GM23338 (cell line): Measurements from ENCODE around the gene CALHM5. TPM values are rescaled to one million over a fixed set of nuclear protein-coding genes. Genes with fewer than 3 reads are reported as not detected.

ENCODE experiments used
- ATAC-seq: fragments of 200-7000 bp; cut with Tn5 transposase; 3 replicates; pipeline ENCODE4 v1.9.1; 2020
- DNase-seq: peaks from one replicate; pipeline ENCODE4 v3.0.0-alpha.2; 2015; ENCODE audit warnings: low spot score
- H2AFZ ChIP-seq: fragments of 200-600 bp; sonication (generic); 2 replicates; pipeline ENCODE4 v1.8.0; 2016; ENCODE audit warnings: antibody characterized with exemption, mild to moderate bottlenecking, moderate library complexity
- H3F3A ChIP-seq: fragments of 200-600 bp; sonication (generic); replicated peaks from 2 replicates; pipeline ENCODE4 v1.8.0; 2017; ENCODE audit warnings: antibody characterized with exemption, mixed run types, low read depth
- H3K27ac ChIP-seq: fragments of 200-600 bp; sonication (generic); 2 replicates; pipeline ENCODE4 v1.6.1; 2016; ENCODE audit warnings: low read depth
- H3K27me3 ChIP-seq: fragments of 200-600 bp; sonication (generic); 2 replicates; pipeline ENCODE4 v1.8.0; 2016; ENCODE audit warnings: mild to moderate bottlenecking, mixed run types, moderate library complexity; ENCODE audit not compliant: insufficient read depth
- H3K36me3 ChIP-seq: fragments of 200-600 bp; sonication (generic); 2 replicates; pipeline ENCODE4 v1.8.0; 2016; ENCODE audit warnings: mild to moderate bottlenecking; ENCODE audit not compliant: insufficient read depth
- H3K4me1 ChIP-seq: fragments of 200-600 bp; sonication (generic); 2 replicates; pipeline ENCODE4 v1.8.0; 2016; ENCODE audit warnings: mild to moderate bottlenecking, moderate library complexity; ENCODE audit not compliant: insufficient read depth
- H3K4me2 ChIP-seq: fragments of 200-600 bp; sonication (generic); 2 replicates; pipeline ENCODE4 v1.7.1; 2017; ENCODE audit warnings: mixed run types
- H3K4me3 ChIP-seq: fragments of 200-600 bp; sonication (generic); 2 replicates; pipeline ENCODE4 v1.6.1; 2016; ENCODE audit warnings: mixed run types
- H3K79me2 ChIP-seq: fragments of 200-600 bp; sonication (generic); replicated peaks from 2 replicates; pipeline ENCODE4 v1.8.0; 2017; ENCODE audit warnings: mild to moderate bottlenecking; ENCODE audit not compliant: insufficient read depth
- H3K9me2 ChIP-seq: fragments of 200-600 bp; sonication (generic); 2 replicates; pipeline ENCODE4 v1.8.0; 2017; ENCODE audit not compliant: insufficient read depth
- H4K20me1 ChIP-seq: fragments of 200-600 bp; sonication (generic); replicated peaks from 2 replicates; pipeline ENCODE4 v1.8.0; 2017; ENCODE audit warnings: mild to moderate bottlenecking; ENCODE audit not compliant: insufficient read depth
- H3K27ac Mint-ChIP-seq: 2 replicates; pipeline ENCODE4 v1.8.0; 2020; ENCODE audit warnings: inconsistent platforms, mild to moderate bottlenecking, moderate library complexity, mixed read lengths
- H3K27me3 Mint-ChIP-seq: 3 replicates; pipeline ENCODE4 v1.8.0; 2022; ENCODE audit warnings: low read depth, mild to moderate bottlenecking, moderate library complexity, mixed read lengths, inconsistent platforms; ENCODE audit not compliant: insufficient read depth, poor library complexity
- H3K36me3 Mint-ChIP-seq: 3 replicates; pipeline ENCODE4 v1.8.0; 2021; ENCODE audit warnings: low read depth, mild to moderate bottlenecking, inconsistent platforms, moderate library complexity, mixed read lengths
- H3K4me1 Mint-ChIP-seq: 3 replicates; pipeline ENCODE4 v1.8.0; 2020; ENCODE audit warnings: mild to moderate bottlenecking, inconsistent platforms, mixed read lengths
- H3K4me3 Mint-ChIP-seq: 3 replicates; pipeline ENCODE4 v1.8.0; 2021; ENCODE audit warnings: moderate library complexity, mild to moderate bottlenecking, inconsistent platforms, mixed read lengths
- H3K9me3 Mint-ChIP-seq: 3 replicates; pipeline ENCODE4 v1.8.0; 2020; ENCODE audit warnings: moderate library complexity, mild to moderate bottlenecking, inconsistent platforms, mixed read lengths
- CREB1 ChIP-seq: fragments of 250-450 bp; sonication (Bioruptor Pico); IDR thresholded peaks from 2 replicates; pipeline ENCODE4 v1.5.0; 2020; ENCODE audit warnings: low read depth, mild to moderate bottlenecking, moderate library complexity
- ETS1 ChIP-seq: IDR thresholded peaks from 2 replicates; pipeline ENCODE4 v1.6.1; 2016; ENCODE audit warnings: antibody characterized with exemption
- NANOG ChIP-seq: IDR thresholded peaks from 2 replicates; pipeline ENCODE4 v1.6.1; 2016; ENCODE audit warnings: antibody characterized with exemption, borderline replicate concordance
- POLR2AphosphoS5 ChIP-seq: IDR thresholded peaks from 2 replicates; pipeline ENCODE4 v1.6.1; 2016; ENCODE audit warnings: antibody characterized with exemption, low read depth
- STAT1 ChIP-seq: IDR thresholded peaks from one replicate; pipeline ENCODE4 v1.6.1; 2016; ENCODE audit warnings: antibody characterized with exemption; ENCODE audit not compliant: unreplicated experiment
- ZNF114 ChIP-seq: fragments of 250-450 bp; sonication (Bioruptor Pico); IDR thresholded peaks from 2 replicates; pipeline ENCODE4 v1.5.0; 2020; ENCODE audit warnings: mild to moderate bottlenecking, moderate library complexity
- ZNF331 ChIP-seq: fragments of 250-450 bp; sonication (Bioruptor Pico); IDR thresholded peaks from 2 replicates; pipeline ENCODE4 v1.5.0; 2020; ENCODE audit warnings: low read depth, mild to moderate bottlenecking, moderate library complexity
- ZNF462 ChIP-seq: fragments of 250-450 bp; sonication (Bioruptor Pico); IDR thresholded peaks from 2 replicates; pipeline ENCODE4 v1.5.0; 2020; ENCODE audit warnings: mild to moderate bottlenecking, moderate library complexity
- polyA plus RNA-seq: library from polyadenylated mRNA; unstranded; fragments of >200 nt; fragmentation: Nextera tagmentation; extraction: Ambion mirVana; gene quantifications from 2 replicates; pipeline ENCODE4 v1.2.1, GENCODE V29; 2016
- total RNA-seq: library from RNA; depleted of rRNA; stranded (reverse); fragments of >200 nt; shearing (Covaris generic); gene quantifications from 2 replicates; pipeline ENCODE4 v1.2.3, GENCODE V29; 2014
- TF ChIP-seq, protein P1 (sequence below): IDR thresholded peaks from one replicate; pipeline ENCODE4 v1.6.1; 2018; ENCODE audit warnings: antibody characterized with exemption; ENCODE audit not compliant: unreplicated experiment

CALHM5 gene
- total and polyA plus RNA-seq, 2 experiments from 2014 or later: 0.02 to 0.10 TPM

DNA sequence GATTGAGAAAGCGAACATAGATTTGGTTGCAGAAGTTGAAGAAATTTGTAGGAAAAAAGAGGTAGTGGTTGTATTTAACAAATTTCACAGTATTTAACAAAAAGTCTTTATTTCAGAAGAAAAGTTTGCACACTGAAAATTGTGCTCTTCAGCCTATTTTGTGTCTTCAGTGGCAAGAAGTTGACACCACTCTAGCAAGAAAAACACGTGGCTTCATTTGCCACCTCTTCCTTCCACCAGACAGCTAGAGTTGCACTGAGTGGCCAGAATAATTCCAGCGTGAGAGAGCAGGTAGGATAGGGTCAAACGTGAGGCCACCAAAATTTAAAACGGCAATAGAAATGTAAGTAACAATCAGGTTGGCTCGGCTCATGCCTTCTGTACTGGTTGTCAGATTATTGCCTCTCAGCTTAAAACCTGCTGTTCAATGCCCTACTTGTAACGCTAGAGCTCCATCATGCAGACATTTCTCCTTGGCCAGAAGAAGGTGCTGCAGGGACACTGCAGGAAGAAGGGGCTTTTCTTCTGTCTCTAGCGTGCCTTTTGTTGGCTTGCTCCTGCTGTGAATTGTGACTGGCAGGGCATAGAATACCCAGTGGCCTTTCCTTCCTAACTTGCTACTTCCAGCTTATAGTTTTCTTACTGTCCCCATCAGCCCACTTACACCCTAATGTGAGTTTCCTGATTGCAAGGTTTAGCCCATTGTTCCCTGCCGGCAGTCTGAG lies 22.0 kb downstream of the CALHM5 start (continued):
- TF ChIP-seq ZNF462: peak; percentile 85

DNA sequence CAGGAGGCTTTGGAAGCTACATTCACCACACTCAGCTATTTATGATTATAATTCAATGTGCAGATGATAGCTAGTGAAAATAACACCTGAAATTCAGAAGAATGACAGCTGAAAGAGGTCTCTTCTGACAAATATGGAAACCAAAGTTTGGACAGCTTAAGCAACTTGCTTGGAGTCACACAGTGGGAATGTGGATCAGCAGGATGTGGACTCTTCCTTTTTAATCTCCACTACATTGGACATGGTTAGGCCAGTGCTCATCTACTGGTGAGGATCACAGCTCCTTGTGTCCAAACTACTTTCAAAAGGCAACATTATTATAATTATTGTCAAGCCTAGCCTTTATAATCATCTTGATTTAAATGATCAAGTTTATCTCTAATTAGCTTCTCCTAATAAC lies 23.7 kb downstream of the CALHM5 start:
- no peak for DNase-seq
- H3K27ac Mint-ChIP-seq: no peak overlapping the region
- H3K36me3 Mint-ChIP-seq: no peaks in the 10 kb centered on the region
- no peaks in the 10 kb centered on the region for H3K79me2 ChIP-seq
- H4K20me1 ChIP-seq: no peaks in the 10 kb centered on the region
- no peak overlapping the region for H3K4me3 Mint-ChIP-seq
- no peaks in the 10 kb centered on the region for H3F3A ChIP-seq
- no peak for ATAC-seq
- peaks cover 5% of the 10 kb centered on the region for H3K27me3 Mint-ChIP-seq
- no peaks in the 10 kb centered on the region for H3K9me3 Mint-ChIP-seq
- H3K27me3 ChIP-seq: no peaks in the 10 kb centered on the region
- H3K9me2 ChIP-seq: no peaks in the 10 kb centered on the region
- peaks cover 25% of the 10 kb centered on the region for H3K4me1 ChIP-seq
- H3K36me3 ChIP-seq: no peaks in the 10 kb centered on the region
- no peak overlapping the region for H2AFZ ChIP-seq
- no peak overlapping the region for H3K4me2 ChIP-seq
- H3K4me1 Mint-ChIP-seq: peaks cover 26% of the 10 kb centered on the region
- H3K27ac ChIP-seq: no peak overlapping the region
- no peak overlapping the region for H3K4me3 ChIP-seq
- no peak for TF ChIP-seq ZNF331
- no peak for TF ChIP-seq STAT1
- TF ChIP-seq NANOG: no peak
- TF ChIP-seq, protein P1, sequence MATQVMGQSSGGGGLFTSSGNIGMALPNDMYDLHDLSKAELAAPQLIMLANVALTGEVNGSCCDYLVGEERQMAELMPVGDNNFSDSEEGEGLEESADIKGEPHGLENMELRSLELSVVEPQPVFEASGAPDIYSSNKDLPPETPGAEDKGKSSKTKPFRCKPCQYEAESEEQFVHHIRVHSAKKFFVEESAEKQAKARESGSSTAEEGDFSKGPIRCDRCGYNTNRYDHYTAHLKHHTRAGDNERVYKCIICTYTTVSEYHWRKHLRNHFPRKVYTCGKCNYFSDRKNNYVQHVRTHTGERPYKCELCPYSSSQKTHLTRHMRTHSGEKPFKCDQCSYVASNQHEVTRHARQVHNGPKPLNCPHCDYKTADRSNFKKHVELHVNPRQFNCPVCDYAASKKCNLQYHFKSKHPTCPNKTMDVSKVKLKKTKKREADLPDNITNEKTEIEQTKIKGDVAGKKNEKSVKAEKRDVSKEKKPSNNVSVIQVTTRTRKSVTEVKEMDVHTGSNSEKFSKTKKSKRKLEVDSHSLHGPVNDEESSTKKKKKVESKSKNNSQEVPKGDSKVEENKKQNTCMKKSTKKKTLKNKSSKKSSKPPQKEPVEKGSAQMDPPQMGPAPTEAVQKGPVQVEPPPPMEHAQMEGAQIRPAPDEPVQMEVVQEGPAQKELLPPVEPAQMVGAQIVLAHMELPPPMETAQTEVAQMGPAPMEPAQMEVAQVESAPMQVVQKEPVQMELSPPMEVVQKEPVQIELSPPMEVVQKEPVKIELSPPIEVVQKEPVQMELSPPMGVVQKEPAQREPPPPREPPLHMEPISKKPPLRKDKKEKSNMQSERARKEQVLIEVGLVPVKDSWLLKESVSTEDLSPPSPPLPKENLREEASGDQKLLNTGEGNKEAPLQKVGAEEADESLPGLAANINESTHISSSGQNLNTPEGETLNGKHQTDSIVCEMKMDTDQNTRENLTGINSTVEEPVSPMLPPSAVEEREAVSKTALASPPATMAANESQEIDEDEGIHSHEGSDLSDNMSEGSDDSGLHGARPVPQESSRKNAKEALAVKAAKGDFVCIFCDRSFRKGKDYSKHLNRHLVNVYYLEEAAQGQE: no peak
- TF ChIP-seq ZNF114 (CRISPR knock-in tag): no peak
- no peak for TF ChIP-seq ETS1
- no peak for TF ChIP-seq CREB1 (CRISPR knock-in tag)
- TF ChIP-seq POLR2AphosphoS5: no peak
